Loucy (cell line): ENCODE results near the gene ADIPOR2.

Experiments
- H2AFZ ChIP-seq: fragments of 200-600 bp; sonication (generic); 2 replicates; pipeline ENCODE4 v1.6.0; 2016; ENCODE audit warnings: antibody characterized with exemption, mild to moderate bottlenecking, low read length, moderate library complexity
- H3F3A ChIP-seq: fragments of 200-600 bp; 2 replicates; pipeline ENCODE4 v1.6.0; 2016; ENCODE audit warnings: antibody characterized with exemption, low read depth, mild to moderate bottlenecking
- H3K27me3 ChIP-seq: fragments of 200-600 bp; sonication (generic); 2 replicates; pipeline ENCODE4 v1.6.1; 2014; ENCODE audit warnings: low read length, mild to moderate bottlenecking; ENCODE audit not compliant: insufficient read depth, poor library complexity, severe bottlenecking
- H3K36me3 ChIP-seq: fragments of 200-600 bp; sonication (generic); 2 replicates; pipeline ENCODE4 v1.6.1; 2016; ENCODE audit warnings: low read length; ENCODE audit not compliant: insufficient read depth
- H3K4me1 ChIP-seq: fragments of 200-600 bp; sonication (generic); 2 replicates; pipeline ENCODE4 v1.5.1; 2014; ENCODE audit warnings: low read length, mild to moderate bottlenecking; ENCODE audit not compliant: insufficient read depth, poor library complexity, severe bottlenecking
- H3K4me2 ChIP-seq: fragments of 200-600 bp; sonication (generic); 2 replicates; pipeline ENCODE4 v1.6.0; 2014; ENCODE audit warnings: antibody characterized with exemption, low read length, low read depth, mild to moderate bottlenecking; ENCODE audit not compliant: poor library complexity, severe bottlenecking
- H3K4me3 ChIP-seq: fragments of 200-600 bp; sonication (generic); 2 replicates; pipeline ENCODE4 v1.5.1; 2014; ENCODE audit warnings: low read length, mild to moderate bottlenecking, mixed read lengths; ENCODE audit not compliant: poor library complexity, severe bottlenecking
- H3K79me2 ChIP-seq: fragments of 200-600 bp; sonication (generic); 2 replicates; pipeline ENCODE4 v1.6.1; 2014; ENCODE audit warnings: low read length; ENCODE audit not compliant: insufficient read depth
- H3K9ac ChIP-seq: fragments of 200-600 bp; sonication (generic); 2 replicates; pipeline ENCODE4 v1.6.0; 2014; ENCODE audit warnings: mild to moderate bottlenecking, low read depth, low read length, moderate library complexity; ENCODE audit not compliant: poor library complexity, severe bottlenecking
- H3K9me2 ChIP-seq: fragments of 200-600 bp; sonication (generic); replicated peaks from 2 replicates; pipeline ENCODE4 v1.6.1; 2016; ENCODE audit warnings: low read depth, low read length, mixed read lengths
- H3K9me3 ChIP-seq: fragments of 200-600 bp; sonication (generic); 2 replicates; pipeline ENCODE4 v1.6.1; 2014; ENCODE audit warnings: mild to moderate bottlenecking, antibody characterized with exemption, low read length, low read depth; ENCODE audit not compliant: insufficient read depth
- H4K20me1 ChIP-seq: fragments of 200-600 bp; sonication (generic); 2 replicates; pipeline ENCODE4 v1.6.0; 2014; ENCODE audit warnings: antibody characterized with exemption, low read length, mild to moderate bottlenecking; ENCODE audit not compliant: insufficient read depth, poor library complexity, severe bottlenecking
- CTCF ChIP-seq: fragments of 200-600 bp; sonication (generic); conservative IDR thresholded peaks from 2 replicates; pipeline ENCODE4 v1.5.1; 2014; ENCODE audit warnings: mild to moderate bottlenecking, antibody characterized with exemption, low read length
- EZH2phosphoT487 ChIP-seq: fragments of 200-600 bp; IDR thresholded peaks from 2 replicates; pipeline ENCODE4 v1.6.1; 2018; ENCODE audit warnings: antibody characterized with exemption, mild to moderate bottlenecking, moderate library complexity, borderline replicate concordance

ADIPOR2 gene

GRCh38 chr12:1826867-1827705 lies 136.2 kb downstream of the ADIPOR2 start:
- Histone ChIP-seq H3K4me3 (no peak overlapping the region), H3F3A (no peaks in the 10 kb centered on the region), H3K9me2 (no peaks in the 10 kb centered on the region), H3K36me3 (no peaks in the 10 kb centered on the region), H4K20me1 (no peaks in the 10 kb centered on the region), H3K9ac (no peak overlapping the region), H3K27me3 (no peaks in the 10 kb centered on the region), H2AFZ (no peak overlapping the region), H3K79me2 (no peaks in the 10 kb centered on the region), H3K4me2 (no peak overlapping the region), H3K4me1 (no peaks in the 10 kb centered on the region), H3K9me3 (no peaks in the 10 kb centered on the region)
- TF ChIP-seq EZH2phosphoT487 (no peak), CTCF (no peak)

- H3K9ac ChIP-seq = no peak overlapping the region
Observed at GRCh38 chr12:1827826-1828805, 137.2 kb downstream of the ADIPOR2 start.

GRCh38 chr12:1828856-1829255 lies 138.0 kb downstream of the ADIPOR2 start:
- no peaks in the 10 kb centered on the region for H3K9me2 ChIP-seq
- H3K36me3 ChIP-seq = no peaks in the 10 kb centered on the region
- H3K4me1 ChIP-seq = no peaks in the 10 kb centered on the region
- H3K4me3 ChIP-seq = no peak overlapping the region
- H3K9me3 ChIP-seq = no peaks in the 10 kb centered on the region
- TF ChIP-seq EZH2phosphoT487 = no peak
- TF ChIP-seq CTCF = no peak
- no peak overlapping the region for H3K4me2 ChIP-seq
- H3K27me3 ChIP-seq = no peaks in the 10 kb centered on the region
- no peak overlapping the region for H2AFZ ChIP-seq
- no peak overlapping the region for H3K9ac ChIP-seq
- H3F3A ChIP-seq = no peaks in the 10 kb centered on the region
- no peaks in the 10 kb centered on the region for H3K79me2 ChIP-seq
- no peaks in the 10 kb centered on the region for H4K20me1 ChIP-seq

More at GRCh38 chr12:1827826-1828805, 137.2 kb downstream of the ADIPOR2 start:
- TF ChIP-seq CTCF = no peak
- no peak for TF ChIP-seq EZH2phosphoT487
- Histone ChIP-seq H3K36me3 (no peaks in the 10 kb centered on the region), H3K4me2 (no peak overlapping the region), H2AFZ (no peak overlapping the region), H3K4me1 (no peaks in the 10 kb centered on the region), H4K20me1 (no peaks in the 10 kb centered on the region), H3K4me3 (no peak overlapping the region), H3K9me2 (no peaks in the 10 kb centered on the region), H3K9me3 (no peaks in the 10 kb centered on the region), H3F3A (no peaks in the 10 kb centered on the region), H3K27me3 (no peaks in the 10 kb centered on the region), H3K79me2 (no peaks in the 10 kb centered on the region)
